Chondrocyte (in vitro differentiated cells): Measurements from ENCODE around the gene AKR7A3. TPM values are rescaled to one million over a fixed set of nuclear protein-coding genes. Genes with fewer than 3 reads are reported as not detected.

Source experiments
- DNase-seq: peaks from one replicate; pipeline ENCODE4 v3.0.0; 2021; ENCODE audit warnings: mixed read lengths, low spot score
- H3K27ac Mint-ChIP-seq: one replicate; pipeline ENCODE4 v1.8.0; 2021; ENCODE audit warnings: mild to moderate bottlenecking, moderate library complexity, mixed read lengths; ENCODE audit not compliant: unreplicated experiment
- H3K27me3 Mint-ChIP-seq: 2 replicates; pipeline ENCODE4 v1.8.0; 2021; ENCODE audit warnings: low read depth, mixed read lengths
- H3K36me3 Mint-ChIP-seq: 2 replicates; pipeline ENCODE4 v1.8.0; 2021; ENCODE audit warnings: low read depth, mixed read lengths
- H3K4me1 Mint-ChIP-seq: 2 replicates; pipeline ENCODE4 v1.8.0; 2021; ENCODE audit warnings: low read depth, mild to moderate bottlenecking, mixed read lengths
- H3K4me3 Mint-ChIP-seq: one replicate; pipeline ENCODE4 v1.8.0; 2021; ENCODE audit warnings: mild to moderate bottlenecking, moderate library complexity, mixed read lengths; ENCODE audit not compliant: unreplicated experiment
- H3K9me3 Mint-ChIP-seq: 2 replicates; pipeline ENCODE4 v1.8.0; 2021; ENCODE audit warnings: low read depth, mixed read lengths
- CTCF ChIP-seq: fragments of 200-600 bp; sonication (generic); IDR thresholded peaks from 2 replicates; pipeline ENCODE4 v1.5.0; 2021; ENCODE audit warnings: antibody characterized with exemption, mild to moderate bottlenecking, moderate library complexity
- total RNA-seq: library from RNA; stranded (reverse); gene quantifications from 3 replicates; pipeline ENCODE4 v1.2.1, GENCODE V29; 2021

The AKR7A3 gene
- total RNA-seq, 1 donor from 2014 or later: 0.45 TPM

DNA sequence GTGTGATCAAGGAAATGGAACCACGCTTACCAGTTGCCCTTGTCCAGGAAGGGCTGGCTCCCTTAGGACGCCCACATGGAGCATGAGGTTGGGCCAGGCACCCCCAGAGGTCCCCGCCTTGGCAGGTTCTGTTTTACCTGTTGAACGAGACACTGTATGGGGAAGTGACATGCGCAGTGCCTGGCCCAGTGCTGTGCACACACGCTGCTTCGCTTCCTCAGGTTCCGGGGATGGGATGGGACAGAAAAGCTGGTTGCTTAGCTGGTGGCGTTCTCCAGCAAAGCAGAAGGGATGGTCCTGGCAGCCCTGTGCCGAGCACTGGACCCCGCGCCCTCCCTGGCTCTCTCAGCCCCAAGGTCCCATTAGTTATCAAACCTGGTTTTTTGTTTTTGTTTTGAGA, 44.3 kb upstream of the AKR7A3 start:
- TF ChIP-seq CTCF: no peak

DNA sequence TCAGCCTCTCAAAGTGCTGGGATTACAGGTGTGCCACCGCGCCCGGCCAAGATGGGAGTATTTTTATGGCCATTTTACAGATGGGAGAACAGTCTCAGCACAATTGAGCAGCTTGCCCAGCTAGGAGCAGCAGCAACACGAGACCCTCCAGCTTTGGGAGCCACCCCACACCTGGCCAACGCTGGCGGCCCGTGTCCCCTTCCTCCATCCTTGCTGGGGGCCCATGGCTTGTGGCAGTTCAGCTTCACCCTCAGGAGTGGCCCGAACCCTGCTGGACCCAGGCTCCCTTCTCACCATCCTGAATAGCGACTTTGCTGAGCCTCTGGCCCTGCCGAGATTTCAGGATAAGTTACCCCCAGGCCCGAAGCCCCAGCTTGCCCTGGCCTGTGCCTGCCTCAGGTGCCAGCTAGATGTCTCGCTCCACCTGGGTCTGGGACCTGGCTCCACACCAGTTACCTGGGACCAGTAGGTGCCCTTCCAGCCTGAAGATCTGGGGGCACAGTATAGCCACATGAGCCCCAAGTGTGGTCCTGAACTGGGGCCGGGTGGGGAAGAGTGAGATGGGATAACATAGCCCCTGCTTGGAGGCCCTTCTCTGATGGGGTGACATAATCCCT, 42.8 kb upstream of the AKR7A3 start:
- no peak for TF ChIP-seq CTCF
- Mint-ChIP-seq H3K36me3 (peaks cover 2% of the 10 kb centered on the region), H3K4me1 (no peaks in the 10 kb centered on the region), H3K27ac (peak overlapping the region; percentile 27), H3K9me3 (no peaks in the 10 kb centered on the region), H3K4me3 (no peak overlapping the region), H3K27me3 (no peaks in the 10 kb centered on the region)
- no peak for DNase-seq

More for the DNA sequence above, 44.3 kb upstream of the AKR7A3 start:
- H3K4me3 Mint-ChIP-seq: no peak overlapping the region
- H3K4me1 Mint-ChIP-seq: no peaks in the 10 kb centered on the region
- H3K36me3 Mint-ChIP-seq: peaks cover 2% of the 10 kb centered on the region
- H3K27me3 Mint-ChIP-seq: no peaks in the 10 kb centered on the region
- no peak for DNase-seq
- H3K9me3 Mint-ChIP-seq: no peaks in the 10 kb centered on the region
- peak overlapping the region; percentile 63 for H3K27ac Mint-ChIP-seq

GRCh38 chr1:19330449-19331135, 42.0 kb upstream of the AKR7A3 start:
- H3K27ac Mint-ChIP-seq: no peak overlapping the region
- TF ChIP-seq CTCF: no peak
- no peaks in the 10 kb centered on the region for H3K27me3 Mint-ChIP-seq
- H3K4me3 Mint-ChIP-seq: no peak overlapping the region
- H3K4me1 Mint-ChIP-seq: no peaks in the 10 kb centered on the region
- peaks cover 2% of the 10 kb centered on the region for H3K36me3 Mint-ChIP-seq
- DNase-seq: no peak
- H3K9me3 Mint-ChIP-seq: no peaks in the 10 kb centered on the region

GRCh38 chr1:19329611-19330010, 41.0 kb upstream of the AKR7A3 start:
- Mint-ChIP-seq H3K4me1 (no peaks in the 10 kb centered on the region), H3K36me3 (peaks cover 2% of the 10 kb centered on the region), H3K4me3 (no peak overlapping the region), H3K27me3 (no peaks in the 10 kb centered on the region), H3K27ac (no peak overlapping the region), H3K9me3 (no peaks in the 10 kb centered on the region)
- TF ChIP-seq CTCF: no peak
- no peak for DNase-seq

DNA sequence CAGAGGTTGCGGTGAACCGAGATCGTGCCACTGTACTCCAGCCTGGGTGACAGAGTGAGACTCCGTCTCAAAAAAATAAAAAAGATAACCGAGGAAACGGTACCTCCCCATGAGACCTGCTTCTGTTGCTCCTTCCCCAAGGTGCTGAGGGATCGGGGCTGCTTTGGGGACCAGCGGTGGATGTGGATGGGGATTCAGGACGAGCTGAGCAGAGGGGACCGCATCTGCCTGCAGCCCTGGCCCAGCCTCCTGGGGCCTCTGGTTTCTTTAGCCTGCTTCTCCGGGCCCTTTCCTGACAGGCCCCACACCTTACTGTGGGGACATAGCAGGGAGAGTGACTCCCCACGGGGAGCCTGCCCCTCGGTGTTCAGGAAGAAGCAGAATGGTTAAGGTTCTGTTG, 40.6 kb upstream of the AKR7A3 start:
- H3K4me1 Mint-ChIP-seq: no peaks in the 10 kb centered on the region
- no peak for TF ChIP-seq CTCF
- H3K36me3 Mint-ChIP-seq: peaks cover 3% of the 10 kb centered on the region
- no peak overlapping the region for H3K4me3 Mint-ChIP-seq
- no peak overlapping the region for H3K27ac Mint-ChIP-seq
- H3K9me3 Mint-ChIP-seq: no peaks in the 10 kb centered on the region
- no peak for DNase-seq
- no peaks in the 10 kb centered on the region for H3K27me3 Mint-ChIP-seq
